HepG2 (cell line): ENCODE data around the gene COL9A3. TPM values are rescaled to one million over a fixed set of nuclear protein-coding genes. Genes with fewer than 3 reads are reported as not detected.

Experiments
- FOXM1 ChIP-seq: sonication (generic); formaldehyde crosslinking; IDR thresholded peaks from 2 replicates; pipeline ENCODE4 v1.5.0; 2020; ENCODE audit warnings: missing genetic modification reagents
- MAFF ChIP-seq: IDR thresholded peaks from 2 replicates; pipeline ENCODE4 v1.6.1; 2011; ENCODE audit warnings: low read depth, low read length, improper control_type of control experiment
- MED13 ChIP-seq: sonication (generic); formaldehyde crosslinking; IDR thresholded peaks from 2 replicates; pipeline ENCODE4 v1.5.0; 2020; ENCODE audit warnings: missing genetic modification reagents
- NBN ChIP-seq: fragments of 450-650 bp; conservative IDR thresholded peaks from 2 replicates; pipeline ENCODE4 v1.6.1; 2017
- PBX2 ChIP-seq: IDR thresholded peaks from 2 replicates; pipeline ENCODE4 v1.6.1; 2016; ENCODE audit warnings: control low read depth
- TMF1 ChIP-seq: sonication (generic); formaldehyde crosslinking; IDR thresholded peaks from 2 replicates; pipeline ENCODE4 v1.8.1; 2022; ENCODE audit warnings: low read depth, missing genetic modification reagents
- ZEB1 ChIP-seq: IDR thresholded peaks from 2 replicates; pipeline ENCODE4 v1.6.1; 2012; ENCODE audit warnings: mild to moderate bottlenecking, low read depth, inconsistent platforms; ENCODE audit not compliant: insufficient replicate concordance
- ZNF30 ChIP-seq: sonication (generic); formaldehyde crosslinking; IDR thresholded peaks from 2 replicates; pipeline ENCODE4 v1.5.0; 2020; ENCODE audit warnings: mild to moderate bottlenecking, missing genetic modification reagents
- ZNF337 ChIP-seq: sonication (generic); formaldehyde crosslinking; IDR thresholded peaks from 2 replicates; pipeline ENCODE4 v1.5.1; 2020; ENCODE audit warnings: missing genetic modification reagents, low read depth, mild to moderate bottlenecking, borderline replicate concordance
- ZNF547 ChIP-seq: sonication (generic); formaldehyde crosslinking; IDR thresholded peaks from 2 replicates; pipeline ENCODE4 v1.5.1; 2020; ENCODE audit warnings: mild to moderate bottlenecking, missing genetic modification reagents
- ZNF652 ChIP-seq: IDR thresholded peaks from 2 replicates; pipeline ENCODE4 v1.6.1; 2016; ENCODE audit warnings: low read depth, borderline replicate concordance
- ZSCAN20 ChIP-seq: sonication (generic); formaldehyde crosslinking; IDR thresholded peaks from 2 replicates; pipeline ENCODE4 v1.4.0; 2020; ENCODE audit warnings: missing genetic modification reagents, mild to moderate bottlenecking, borderline replicate concordance
- polyA plus RNA-seq, 8 experiments: library from polyadenylated mRNA; depleted of rRNA in 3 of 8; stranded (reverse) in 7 of 8; unstranded in 1 of 8; fragments of >200 nt; fragmentation: Illumina TruSeq in 4 of 8; extraction: Trizol in 4 of 8; gene quantifications; 2 replicates each; pipeline versions ENCODE4 v1.2.1 to v1.2.3, GENCODE V29; 2011 to 2016; ENCODE audit warnings: low read depth in 4 of 8, missing spikeins in 1 of 8, mixed read lengths in 1 of 8; ENCODE audit not compliant: insufficient read depth in 1 of 8
- total RNA-seq, 5 experiments: library from RNA; depleted of rRNA; stranded (reverse); fragments of >200 nt; fragmentation: Illumina TruSeq; extraction: Trizol; gene quantifications; 2 replicates each; pipeline ENCODE4 v1.2.3, GENCODE V29; 2016; ENCODE audit warnings: low read depth in 1 of 5
- TF ChIP-seq, protein P1 (sequence below): sonication (generic); formaldehyde crosslinking; conservative IDR thresholded peaks from 2 replicates; pipeline ENCODE4 v1.8.1; 2023; ENCODE audit warnings: missing genetic modification reagents
- TF ChIP-seq, protein P2 (sequence below): sonication (generic); formaldehyde crosslinking; IDR thresholded peaks from 2 replicates; pipeline ENCODE4 v1.4.0; 2020; ENCODE audit warnings: missing genetic modification reagents
- TF ChIP-seq, protein P3 (sequence below): sonication (generic); formaldehyde crosslinking; IDR thresholded peaks from 2 replicates; pipeline ENCODE4 v1.4.0; 2020; ENCODE audit warnings: missing genetic modification reagents, mild to moderate bottlenecking, borderline replicate concordance
- TF ChIP-seq, protein P4 (sequence below): IDR thresholded peaks from 2 replicates; pipeline ENCODE4 v1.6.1; 2016; ENCODE audit warnings: missing compliant biosample characterization, missing genetic modification reagents, borderline replicate concordance
- TF ChIP-seq, protein P5 (sequence below): sonication (generic); formaldehyde crosslinking; IDR thresholded peaks from 2 replicates; pipeline ENCODE4 v1.5.1; 2020; ENCODE audit warnings: missing genetic modification reagents, mild to moderate bottlenecking, borderline replicate concordance

COL9A3 gene
- total and polyA plus RNA-seq, 2 of the 13 experiments (the other 11 are each of a cell fraction or from before 2014, with no cell fraction given): 155 to 204 TPM

- no peak for TF ChIP-seq MAFF
- TF ChIP-seq, protein P1, sequence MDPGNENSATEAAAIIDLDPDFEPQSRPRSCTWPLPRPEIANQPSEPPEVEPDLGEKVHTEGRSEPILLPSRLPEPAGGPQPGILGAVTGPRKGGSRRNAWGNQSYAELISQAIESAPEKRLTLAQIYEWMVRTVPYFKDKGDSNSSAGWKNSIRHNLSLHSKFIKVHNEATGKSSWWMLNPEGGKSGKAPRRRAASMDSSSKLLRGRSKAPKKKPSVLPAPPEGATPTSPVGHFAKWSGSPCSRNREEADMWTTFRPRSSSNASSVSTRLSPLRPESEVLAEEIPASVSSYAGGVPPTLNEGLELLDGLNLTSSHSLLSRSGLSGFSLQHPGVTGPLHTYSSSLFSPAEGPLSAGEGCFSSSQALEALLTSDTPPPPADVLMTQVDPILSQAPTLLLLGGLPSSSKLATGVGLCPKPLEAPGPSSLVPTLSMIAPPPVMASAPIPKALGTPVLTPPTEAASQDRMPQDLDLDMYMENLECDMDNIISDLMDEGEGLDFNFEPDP (CRISPR knock-in tag): 0 out of 2 replicates have a peak, but pooled peaks have one; percentile 96
- TF ChIP-seq ZNF337: no peak
- peak; percentile 46; the same call in 1 of the 2 replicates for TF ChIP-seq FOXM1 (CRISPR knock-in tag)
- TF ChIP-seq ZNF30 (CRISPR knock-in tag): no peak
- TF ChIP-seq, protein P2, sequence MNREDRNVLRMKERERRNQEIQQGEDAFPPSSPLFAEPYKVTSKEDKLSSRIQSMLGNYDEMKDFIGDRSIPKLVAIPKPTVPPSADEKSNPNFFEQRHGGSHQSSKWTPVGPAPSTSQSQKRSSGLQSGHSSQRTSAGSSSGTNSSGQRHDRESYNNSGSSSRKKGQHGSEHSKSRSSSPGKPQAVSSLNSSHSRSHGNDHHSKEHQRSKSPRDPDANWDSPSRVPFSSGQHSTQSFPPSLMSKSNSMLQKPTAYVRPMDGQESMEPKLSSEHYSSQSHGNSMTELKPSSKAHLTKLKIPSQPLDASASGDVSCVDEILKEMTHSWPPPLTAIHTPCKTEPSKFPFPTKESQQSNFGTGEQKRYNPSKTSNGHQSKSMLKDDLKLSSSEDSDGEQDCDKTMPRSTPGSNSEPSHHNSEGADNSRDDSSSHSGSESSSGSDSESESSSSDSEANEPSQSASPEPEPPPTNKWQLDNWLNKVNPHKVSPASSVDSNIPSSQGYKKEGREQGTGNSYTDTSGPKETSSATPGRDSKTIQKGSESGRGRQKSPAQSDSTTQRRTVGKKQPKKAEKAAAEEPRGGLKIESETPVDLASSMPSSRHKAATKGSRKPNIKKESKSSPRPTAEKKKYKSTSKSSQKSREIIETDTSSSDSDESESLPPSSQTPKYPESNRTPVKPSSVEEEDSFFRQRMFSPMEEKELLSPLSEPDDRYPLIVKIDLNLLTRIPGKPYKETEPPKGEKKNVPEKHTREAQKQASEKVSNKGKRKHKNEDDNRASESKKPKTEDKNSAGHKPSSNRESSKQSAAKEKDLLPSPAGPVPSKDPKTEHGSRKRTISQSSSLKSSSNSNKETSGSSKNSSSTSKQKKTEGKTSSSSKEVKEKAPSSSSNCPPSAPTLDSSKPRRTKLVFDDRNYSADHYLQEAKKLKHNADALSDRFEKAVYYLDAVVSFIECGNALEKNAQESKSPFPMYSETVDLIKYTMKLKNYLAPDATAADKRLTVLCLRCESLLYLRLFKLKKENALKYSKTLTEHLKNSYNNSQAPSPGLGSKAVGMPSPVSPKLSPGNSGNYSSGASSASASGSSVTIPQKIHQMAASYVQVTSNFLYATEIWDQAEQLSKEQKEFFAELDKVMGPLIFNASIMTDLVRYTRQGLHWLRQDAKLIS (CRISPR knock-in tag): no peak
- no peak for TF ChIP-seq NBN
- TF ChIP-seq MED13 (CRISPR knock-in tag): peak; percentile 28; the same call in 1 of the 2 replicates
- TF ChIP-seq ZEB1: no peak
- peak; percentile 74; the same call in 1 of the 2 replicates for TF ChIP-seq ZSCAN20 (CRISPR knock-in tag)
- no peak for TF ChIP-seq ZNF652
- TF ChIP-seq TMF1 (CRISPR knock-in tag): peak; percentile 86; the same call in 1 of the 2 replicates
- TF ChIP-seq, protein P3, sequence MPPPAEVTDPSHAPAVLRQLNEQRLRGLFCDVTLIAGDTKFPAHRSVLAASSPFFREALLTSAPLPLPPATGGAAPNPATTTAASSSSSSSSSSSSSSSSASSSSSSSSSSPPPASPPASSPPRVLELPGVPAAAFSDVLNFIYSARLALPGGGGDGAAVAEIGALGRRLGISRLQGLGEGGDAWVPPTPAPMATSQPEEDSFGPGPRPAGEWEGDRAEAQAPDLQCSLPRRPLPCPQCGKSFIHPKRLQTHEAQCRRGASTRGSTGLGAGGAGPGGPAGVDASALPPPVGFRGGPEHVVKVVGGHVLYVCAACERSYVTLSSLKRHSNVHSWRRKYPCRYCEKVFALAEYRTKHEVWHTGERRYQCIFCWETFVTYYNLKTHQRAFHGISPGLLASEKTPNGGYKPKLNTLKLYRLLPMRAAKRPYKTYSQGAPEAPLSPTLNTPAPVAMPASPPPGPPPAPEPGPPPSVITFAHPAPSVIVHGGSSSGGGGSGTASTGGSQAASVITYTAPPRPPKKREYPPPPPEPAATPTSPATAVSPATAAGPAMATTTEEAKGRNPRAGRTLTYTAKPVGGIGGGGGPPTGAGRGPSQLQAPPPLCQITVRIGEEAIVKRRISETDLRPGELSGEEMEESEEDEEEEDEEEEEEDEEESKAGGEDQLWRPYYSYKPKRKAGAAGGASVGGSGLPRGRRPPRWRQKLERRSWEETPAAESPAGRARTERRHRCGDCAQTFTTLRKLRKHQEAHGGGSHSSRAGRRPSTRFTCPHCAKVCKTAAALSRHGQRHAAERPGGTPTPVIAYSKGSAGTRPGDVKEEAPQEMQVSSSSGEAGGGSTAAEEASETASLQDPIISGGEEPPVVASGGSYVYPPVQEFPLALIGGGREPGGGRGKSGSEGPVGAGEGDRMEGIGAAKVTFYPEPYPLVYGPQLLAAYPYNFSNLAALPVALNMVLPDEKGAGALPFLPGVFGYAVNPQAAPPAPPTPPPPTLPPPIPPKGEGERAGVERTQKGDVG: no peak
- TF ChIP-seq, protein P4, sequence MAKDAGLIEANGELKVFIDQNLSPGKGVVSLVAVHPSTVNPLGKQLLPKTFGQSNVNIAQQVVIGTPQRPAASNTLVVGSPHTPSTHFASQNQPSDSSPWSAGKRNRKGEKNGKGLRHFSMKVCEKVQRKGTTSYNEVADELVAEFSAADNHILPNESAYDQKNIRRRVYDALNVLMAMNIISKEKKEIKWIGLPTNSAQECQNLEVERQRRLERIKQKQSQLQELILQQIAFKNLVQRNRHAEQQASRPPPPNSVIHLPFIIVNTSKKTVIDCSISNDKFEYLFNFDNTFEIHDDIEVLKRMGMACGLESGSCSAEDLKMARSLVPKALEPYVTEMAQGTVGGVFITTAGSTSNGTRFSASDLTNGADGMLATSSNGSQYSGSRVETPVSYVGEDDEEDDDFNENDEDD: no peak
- TF ChIP-seq PBX2 (CRISPR knock-in tag): no peak
- TF ChIP-seq ZNF547 (CRISPR knock-in tag): no peak
- TF ChIP-seq, protein P5, sequence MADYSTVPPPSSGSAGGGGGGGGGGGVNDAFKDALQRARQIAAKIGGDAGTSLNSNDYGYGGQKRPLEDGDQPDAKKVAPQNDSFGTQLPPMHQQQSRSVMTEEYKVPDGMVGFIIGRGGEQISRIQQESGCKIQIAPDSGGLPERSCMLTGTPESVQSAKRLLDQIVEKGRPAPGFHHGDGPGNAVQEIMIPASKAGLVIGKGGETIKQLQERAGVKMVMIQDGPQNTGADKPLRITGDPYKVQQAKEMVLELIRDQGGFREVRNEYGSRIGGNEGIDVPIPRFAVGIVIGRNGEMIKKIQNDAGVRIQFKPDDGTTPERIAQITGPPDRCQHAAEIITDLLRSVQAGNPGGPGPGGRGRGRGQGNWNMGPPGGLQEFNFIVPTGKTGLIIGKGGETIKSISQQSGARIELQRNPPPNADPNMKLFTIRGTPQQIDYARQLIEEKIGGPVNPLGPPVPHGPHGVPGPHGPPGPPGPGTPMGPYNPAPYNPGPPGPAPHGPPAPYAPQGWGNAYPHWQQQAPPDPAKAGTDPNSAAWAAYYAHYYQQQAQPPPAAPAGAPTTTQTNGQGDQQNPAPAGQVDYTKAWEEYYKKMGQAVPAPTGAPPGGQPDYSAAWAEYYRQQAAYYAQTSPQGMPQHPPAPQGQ (CRISPR knock-in tag): no peak
Observed at GRCh38 chr20:62804627-62805154, 12.2 kb upstream of the COL9A3 start, which contains the start of gene OGFR (continued).
